HG03558 (cell line): ENCODE measurements around the gene COIL.
A peak's percentile ranks its signal among the peaks of the same experiment; 100 is the strongest.

ENCODE experiments used
- ATAC-seq: cut with Tn5 transposase; IDR thresholded peaks from one replicate; pipeline ENCODE4 v1.9.1; 2021; ENCODE audit warnings: moderate number of reproducible peaks; ENCODE audit not compliant: unreplicated experiment; ENCODE audit errors: extremely low read depth

The COIL gene

GRCh38 chr17:56912105-56912999 lies 48.5 kb downstream of the COIL start:
- ATAC-seq: no peak

DNA sequence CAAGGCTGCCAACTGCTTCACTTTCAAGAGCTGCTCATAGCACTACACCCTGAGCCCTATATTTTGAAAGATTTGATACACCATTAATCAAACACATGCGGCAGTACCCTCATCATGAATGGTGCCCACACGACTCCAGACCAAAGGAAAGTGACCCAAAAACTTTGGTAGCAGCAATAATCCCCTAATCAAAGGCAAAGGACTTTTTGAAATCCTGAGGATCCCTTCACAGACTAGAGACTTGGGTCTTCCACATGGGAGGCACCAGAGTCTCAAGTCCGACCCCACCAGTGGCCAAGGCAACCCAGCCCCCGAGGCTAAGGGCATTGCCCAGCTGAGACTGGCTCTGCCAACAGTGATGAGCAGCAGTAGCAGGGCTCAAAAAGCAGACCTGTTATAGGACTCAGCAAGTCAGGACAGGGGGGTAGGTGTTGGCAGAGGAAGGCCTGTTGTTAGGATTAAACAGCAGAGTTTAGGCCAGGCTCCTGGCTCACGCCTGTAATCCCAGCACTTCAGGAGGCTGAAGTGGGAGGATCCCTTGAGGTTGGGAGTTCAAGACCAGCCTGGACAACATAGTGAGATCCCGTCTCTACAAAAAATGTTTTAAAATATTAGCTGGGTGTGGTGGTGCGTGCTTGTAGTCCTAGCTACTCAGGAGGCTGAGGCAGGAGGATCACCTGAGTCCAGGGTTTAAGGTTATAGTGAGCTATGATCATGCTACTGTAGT lies 50.2 kb downstream of the COIL start:
- ATAC-seq: no peak

DNA sequence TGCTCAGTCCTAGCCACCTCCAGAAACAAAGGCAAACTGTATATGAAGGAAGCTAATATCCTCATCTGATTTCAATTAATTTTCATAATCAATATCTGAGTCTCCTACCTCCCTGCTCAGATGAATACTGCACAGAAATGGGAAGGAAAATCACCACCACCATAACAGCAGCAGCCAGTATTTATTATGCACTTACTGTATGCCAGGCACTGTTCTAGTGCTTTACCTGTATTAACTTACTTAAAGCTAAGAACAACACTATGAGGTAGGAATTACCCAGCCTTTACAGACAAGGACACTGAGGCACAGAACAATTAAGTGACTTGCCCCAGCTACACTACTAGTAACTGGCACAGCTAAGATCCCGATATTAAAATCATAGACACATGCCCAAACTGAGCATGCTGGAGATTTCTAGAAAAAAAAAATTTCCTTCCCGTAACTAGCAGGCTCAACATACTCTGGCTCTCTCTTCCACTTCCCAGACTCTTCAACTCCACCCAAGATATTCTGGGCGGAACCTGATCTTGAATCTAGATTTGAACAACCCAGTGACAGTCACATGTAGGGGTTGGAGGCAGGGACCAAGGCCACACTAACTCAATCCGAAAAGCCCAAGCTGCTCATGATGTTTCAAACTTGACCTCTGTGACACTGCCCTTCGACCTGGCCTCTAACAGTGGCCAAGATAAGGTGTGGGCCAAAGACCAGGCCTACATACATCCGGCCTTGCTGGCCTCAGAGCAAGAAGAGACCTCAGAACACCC lies 50.9 kb downstream of the COIL start:
- no peak for ATAC-seq

DNA sequence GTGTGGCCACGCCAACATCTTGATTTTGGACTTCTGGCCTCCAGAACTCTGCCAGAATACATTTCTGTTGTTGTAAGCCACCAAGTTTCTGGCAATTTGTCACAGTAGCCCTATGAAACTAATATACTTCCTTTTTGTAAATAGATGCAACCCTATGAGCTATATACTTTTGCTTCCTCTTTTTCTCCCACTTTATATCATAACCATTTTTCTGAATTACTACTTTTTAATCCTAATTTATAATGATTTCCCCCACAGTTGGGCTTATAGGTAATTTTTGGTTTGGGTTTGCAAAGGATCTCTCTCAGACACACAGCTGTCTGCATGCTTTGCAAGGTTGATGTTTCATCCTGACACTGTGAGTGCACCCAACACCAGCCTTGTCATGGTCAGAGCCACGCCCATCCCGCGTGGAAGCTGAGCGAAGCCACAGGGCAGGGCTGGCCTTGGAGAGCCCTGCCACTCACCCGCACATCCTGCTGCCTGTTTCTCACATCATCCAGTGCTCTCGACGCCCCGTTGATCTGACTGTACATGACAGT lies 52.8 kb downstream of the COIL start:
- peak; percentile 65 for ATAC-seq

DNA sequence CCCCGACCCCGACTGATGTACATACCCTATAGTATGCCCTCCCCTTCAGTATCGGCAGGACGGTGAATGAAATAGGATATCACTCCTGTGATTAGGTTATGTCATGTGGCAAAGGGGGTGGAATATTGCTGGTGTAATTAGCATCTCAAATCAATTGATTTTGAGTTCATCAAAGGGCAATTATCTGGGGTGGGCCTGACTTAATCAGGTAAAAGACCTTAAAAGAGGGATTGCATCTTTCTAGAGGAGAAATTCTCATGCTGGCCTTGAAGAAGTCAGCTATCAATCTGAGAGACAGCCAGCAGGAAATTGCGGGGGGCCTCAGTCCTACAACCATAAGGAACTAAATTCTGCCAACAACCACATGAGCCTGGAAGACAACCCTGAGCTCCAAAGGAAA lies 57.3 kb downstream of the COIL start:
- no peak for ATAC-seq

DNA sequence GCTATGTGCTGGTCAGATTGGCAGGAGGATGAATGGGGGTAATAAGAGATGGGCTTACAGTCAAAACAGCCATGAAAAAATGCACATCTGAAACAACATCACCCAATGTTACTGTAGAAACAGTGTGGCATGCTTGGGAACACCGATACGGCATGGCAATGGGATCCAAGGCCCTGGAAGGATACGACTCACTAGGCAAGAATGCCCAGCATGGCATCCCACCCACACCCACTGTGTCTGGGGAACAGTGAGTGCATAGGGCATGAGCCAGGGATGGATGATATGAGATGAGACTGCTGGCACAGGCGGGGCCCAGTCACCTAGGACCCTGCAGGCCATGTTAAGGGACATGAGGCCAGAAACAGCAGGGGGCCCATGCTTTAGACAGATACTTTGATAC lies 58.5 kb downstream of the COIL start:
- no peak for ATAC-seq

GRCh38 chr17:56899403-56899802 lies 61.4 kb downstream of the COIL start:
- ATAC-seq: no peak

DNA sequence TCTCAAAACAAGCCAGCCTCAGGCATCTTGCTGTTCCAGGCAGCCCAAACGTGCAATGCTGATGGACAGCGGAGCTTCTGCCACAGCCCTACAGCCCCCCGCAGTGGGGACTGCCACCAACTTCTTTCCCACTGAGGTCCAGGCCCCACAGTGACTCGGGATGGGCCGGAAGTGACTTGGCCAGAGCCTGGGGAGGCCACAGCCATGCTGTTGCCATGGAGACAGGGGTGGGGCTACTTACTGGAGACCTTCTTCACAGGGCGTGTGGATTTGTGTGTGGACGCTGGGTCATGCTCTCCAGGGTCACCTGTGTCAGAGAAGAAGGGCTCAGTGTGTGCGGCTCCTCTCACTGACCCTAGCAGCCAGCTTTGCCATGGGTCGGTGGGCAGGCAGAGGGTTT lies 62.0 kb downstream of the COIL start:
- ATAC-seq: no peak

- ATAC-seq: no peak
Observed at GRCh38 chr17:56897646-56898424, 63.0 kb downstream of the COIL start.

GRCh38 chr17:56896968-56897359 lies 63.9 kb downstream of the COIL start:
- ATAC-seq: no peak

- no peak for ATAC-seq
Observed at GRCh38 chr17:56896217-56896967, 64.5 kb downstream of the COIL start.

- ATAC-seq: no peak
Observed at GRCh38 chr17:56894859-56895455, 65.9 kb downstream of the COIL start.

GRCh38 chr17:56893503-56893902 lies 67.3 kb downstream of the COIL start:
- no peak for ATAC-seq

- ATAC-seq: no peak
Observed at GRCh38 chr17:56892333-56892732, 68.5 kb downstream of the COIL start.

DNA sequence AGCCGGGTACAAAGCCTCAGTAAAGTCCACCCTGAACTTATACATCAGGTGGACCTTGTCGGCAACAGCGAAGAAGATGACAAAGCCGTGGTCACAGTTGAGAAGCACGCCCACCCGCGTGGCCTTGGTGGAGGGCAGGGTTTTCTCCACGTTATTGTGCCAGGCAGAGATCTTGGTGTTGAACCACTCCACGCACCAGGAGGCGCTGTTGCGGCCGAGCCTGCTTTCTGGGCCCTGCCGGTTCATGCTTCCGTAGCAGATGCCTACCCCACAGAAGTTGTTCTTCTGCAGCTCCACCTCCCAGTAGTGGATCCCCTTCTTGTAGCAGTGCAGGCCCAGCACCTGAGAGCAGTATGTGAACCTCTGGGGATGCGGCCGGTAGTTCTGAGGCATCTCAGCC lies 69.1 kb downstream of the COIL start:
- ATAC-seq: no peak

DNA sequence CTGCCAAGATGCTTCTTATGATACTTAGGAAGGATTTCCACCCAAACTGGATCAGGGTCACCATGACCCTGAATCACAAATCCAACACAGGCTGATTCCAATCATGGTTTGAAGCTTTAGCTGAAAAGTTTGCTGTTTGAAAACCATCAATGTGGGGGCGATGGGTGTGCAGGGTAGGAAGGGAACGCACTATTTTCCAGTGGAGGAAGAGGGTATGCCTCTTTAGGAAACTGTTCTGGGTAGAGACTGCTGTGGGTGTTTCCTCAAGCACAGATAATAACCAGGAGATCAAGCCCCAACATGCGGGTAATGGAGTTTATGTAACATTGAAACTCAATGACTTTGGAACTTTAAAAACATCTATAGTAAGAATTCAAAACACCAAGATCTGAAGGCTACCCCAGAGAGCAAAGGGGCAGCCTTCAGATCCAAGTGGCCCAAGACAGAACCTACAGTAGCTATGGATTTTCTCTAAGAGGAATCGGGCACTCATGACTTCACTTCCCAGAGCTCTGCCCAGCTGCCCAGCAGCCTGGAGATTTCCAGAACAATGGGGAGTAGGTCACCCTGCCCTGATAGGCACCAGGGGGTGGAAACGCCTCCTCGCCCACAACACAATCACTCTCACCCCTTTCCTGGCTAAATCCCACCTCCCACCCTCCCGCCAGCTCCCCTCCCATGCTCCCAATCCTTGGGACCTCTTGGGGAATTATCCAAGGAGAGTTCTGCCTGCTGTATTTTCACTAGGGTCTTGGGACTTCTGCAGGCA lies 69.8 kb downstream of the COIL start:
- ATAC-seq: no peak

DNA sequence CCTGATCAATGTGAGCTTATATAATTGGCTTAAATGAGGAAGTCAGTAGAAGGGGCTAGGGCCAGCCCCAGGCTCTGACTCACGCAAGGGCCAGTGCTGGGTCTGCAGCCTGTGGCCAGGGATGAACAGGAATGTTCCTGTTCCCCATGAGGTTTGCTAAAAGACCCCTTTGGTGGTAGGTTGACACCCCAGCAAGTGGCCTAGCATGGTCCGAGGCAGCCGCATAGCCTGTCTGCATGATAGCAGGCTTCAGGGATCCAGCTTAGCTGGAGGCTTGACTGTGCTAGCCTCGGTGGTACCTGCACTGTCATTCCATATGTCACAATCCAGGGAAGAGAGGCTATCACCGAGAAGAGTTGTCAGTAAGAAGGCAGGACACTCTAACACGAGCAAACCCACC lies 70.5 kb downstream of the COIL start:
- no peak for ATAC-seq
